ENCODE results near the gene CEACAM1. TPM values are rescaled to one million over a fixed set of nuclear protein-coding genes. Genes with fewer than 3 reads are reported as not detected.
A peak's percentile ranks its signal among the peaks of the same experiment; 100 is the strongest.

The CEACAM1 gene
- total RNA-seq, 5 donors from 2014 or later (not counting 1 experiment from before 2014, with no cell fraction given), result 2.4 to 10.8 (median 9.9) TPM

- no peaks in the 10 kb centered on the region for H3K36me3 ChIP-seq (ENCODE audit: control insufficient read depth in 2 of 2, extremely low read depth in 1 of 2, insufficient read depth in 1 of 2, low read length in 1 of 2)
- ChIA-PET POLR2A (no interaction called here), CTCF (no interaction called here)
- H3K9me3 Mint-ChIP-seq, result no peaks in the 10 kb centered on the region
- no peaks in the 10 kb centered on the region for H3K27me3 ChIP-seq (replicated peaks in 1 of 2; ENCODE audit: control insufficient read depth in 2 of 2, extremely low read depth in 1 of 2, insufficient read depth in 2 of 2, low read length in 1 of 2)
- H3K4me3 ChIP-seq (ENCODE audit: control insufficient read depth in 1 of 2, extremely low read depth in 1 of 2, low read length in 1 of 2), result no peak overlapping the region
- H3K36me3 Mint-ChIP-seq, result no peaks in the 10 kb centered on the region
- peaks cover 6 to 16% (median 7%) of the 10 kb centered on the region in 3 donors for H3K4me1 Mint-ChIP-seq
- H3K27ac Mint-ChIP-seq, result peak overlapping the region in 1 of 2 donors; percentile 48
- no peak for ATAC-seq (replicated peaks in 1 of 4)
- no peaks in the 10 kb centered on the region for H3K9me3 ChIP-seq
- no peaks in the 10 kb centered on the region for H3K4me1 ChIP-seq (ENCODE audit: control insufficient read depth in 1 of 2, extremely low read depth in 1 of 2, insufficient read depth in 2 of 2, low read length in 2 of 2)
- H3K27ac ChIP-seq (ENCODE audit: low read length), result no peak overlapping the region
- no peaks in the 10 kb centered on the region for H3K27me3 Mint-ChIP-seq
- DNase-seq, result no peak
- WGBS (ENCODE audit: insufficient coverage), result 100% methylated on average over 2 of the region's 3 CpGs
- no peak overlapping the region for H3K4me3 Mint-ChIP-seq
Measured at GRCh38 chr19:42497492-42498168, 30.7 kb downstream of the CEACAM1 start.

DNA sequence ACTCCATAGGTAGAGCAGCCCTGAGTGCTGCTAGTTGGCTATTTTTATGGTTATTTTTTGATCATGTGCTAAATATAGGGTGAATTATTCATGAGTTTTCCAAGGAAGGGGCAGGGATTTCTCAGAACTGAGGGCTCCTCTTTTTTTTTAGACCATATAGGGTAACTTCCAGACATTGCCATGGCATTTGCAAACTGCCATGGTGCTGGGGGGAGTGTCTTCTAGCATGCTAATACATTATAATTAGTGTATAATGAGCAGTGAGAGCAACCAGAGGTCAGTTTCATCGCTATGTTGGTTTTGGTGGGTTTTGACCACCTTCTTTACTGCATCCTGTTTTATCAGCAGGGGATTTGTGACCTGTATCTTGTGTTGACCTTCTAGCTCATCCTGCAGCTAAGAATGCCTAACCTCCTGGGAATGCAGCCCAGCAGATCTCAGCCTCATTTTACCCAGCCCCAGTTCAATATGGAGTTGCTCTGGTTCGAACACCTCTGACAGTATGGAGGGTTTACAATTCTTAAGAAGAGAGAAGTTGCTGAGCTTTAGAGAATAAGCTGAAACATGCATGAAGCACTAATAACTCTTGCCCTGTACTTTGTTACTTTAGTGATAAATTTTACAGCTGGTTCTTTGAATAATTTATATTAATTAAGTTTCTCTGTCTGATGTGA is 31.7 kb downstream of the CEACAM1 start:
- no CpG with 5 or more reads among the region's 2 CpGs for WGBS (ENCODE audit: insufficient coverage)
- H3K4me1 ChIP-seq (ENCODE audit: control insufficient read depth in 1 of 2, extremely low read depth in 1 of 2, insufficient read depth in 2 of 2, low read length in 2 of 2), result no peaks in the 10 kb centered on the region
- Mint-ChIP-seq H3K27ac (no peak overlapping the region), H3K36me3 (no peaks in the 10 kb centered on the region), H3K27me3 (no peaks in the 10 kb centered on the region), H3K4me1 (peaks cover under 1 to 11% (median 3%) of the 10 kb centered on the region in 3 donors), H3K4me3 (no peak overlapping the region), H3K9me3 (no peaks in the 10 kb centered on the region)
- H3K27ac ChIP-seq (ENCODE audit: low read length), result no peak overlapping the region
- ATAC-seq (replicated peaks in 1 of 4) (no peak), DNase-seq (no peak)
- ChIA-PET CTCF (interaction anchor here in 1 of 2 donors (0.6 kb wide), 1 partner anchor 95 kb away, joined by 6 read pairs; no protein-coding TSS in a partner anchor), POLR2A (no interaction called here)
- H3K36me3 ChIP-seq (ENCODE audit: control insufficient read depth in 2 of 2, extremely low read depth in 1 of 2, insufficient read depth in 1 of 2, low read length in 1 of 2), result no peaks in the 10 kb centered on the region
- H3K4me3 ChIP-seq (ENCODE audit: control insufficient read depth in 1 of 2, extremely low read depth in 1 of 2, low read length in 1 of 2), result no peak overlapping the region
- no peaks in the 10 kb centered on the region for H3K27me3 ChIP-seq (replicated peaks in 1 of 2; ENCODE audit: control insufficient read depth in 2 of 2, extremely low read depth in 1 of 2, insufficient read depth in 2 of 2, low read length in 1 of 2)
- no peaks in the 10 kb centered on the region for H3K9me3 ChIP-seq

- ChIA-PET CTCF (no interaction called here), POLR2A (no interaction called here)
- peaks cover 0 to 6% (median 2%) of the 10 kb centered on the region in 3 donors for H3K4me1 Mint-ChIP-seq
- WGBS (ENCODE audit: insufficient coverage), result 71% methylated on average over 1 of the region's 3 CpGs
- H3K27ac Mint-ChIP-seq, result no peak overlapping the region
- no peak for ATAC-seq (replicated peaks in 1 of 4)
- no peak for DNase-seq
- H3K36me3 ChIP-seq (ENCODE audit: control insufficient read depth in 2 of 2, extremely low read depth in 1 of 2, insufficient read depth in 1 of 2, low read length in 1 of 2), result no peaks in the 10 kb centered on the region
- H3K4me3 Mint-ChIP-seq, result no peak overlapping the region
- H3K27me3 Mint-ChIP-seq, result no peaks in the 10 kb centered on the region
- no peaks in the 10 kb centered on the region for H3K4me1 ChIP-seq (ENCODE audit: control insufficient read depth in 1 of 2, extremely low read depth in 1 of 2, insufficient read depth in 2 of 2, low read length in 2 of 2)
- no peaks in the 10 kb centered on the region for H3K27me3 ChIP-seq (replicated peaks in 1 of 2; ENCODE audit: control insufficient read depth in 2 of 2, extremely low read depth in 1 of 2, insufficient read depth in 2 of 2, low read length in 1 of 2)
- no peaks in the 10 kb centered on the region for H3K36me3 Mint-ChIP-seq
- H3K27ac ChIP-seq (ENCODE audit: low read length), result no peak overlapping the region
- no peak overlapping the region for H3K4me3 ChIP-seq (ENCODE audit: control insufficient read depth in 1 of 2, extremely low read depth in 1 of 2, low read length in 1 of 2)
- no peaks in the 10 kb centered on the region for H3K9me3 Mint-ChIP-seq
- H3K9me3 ChIP-seq, result no peaks in the 10 kb centered on the region
Measured at GRCh38 chr19:42495663-42496062, 32.6 kb downstream of the CEACAM1 start.

DNA sequence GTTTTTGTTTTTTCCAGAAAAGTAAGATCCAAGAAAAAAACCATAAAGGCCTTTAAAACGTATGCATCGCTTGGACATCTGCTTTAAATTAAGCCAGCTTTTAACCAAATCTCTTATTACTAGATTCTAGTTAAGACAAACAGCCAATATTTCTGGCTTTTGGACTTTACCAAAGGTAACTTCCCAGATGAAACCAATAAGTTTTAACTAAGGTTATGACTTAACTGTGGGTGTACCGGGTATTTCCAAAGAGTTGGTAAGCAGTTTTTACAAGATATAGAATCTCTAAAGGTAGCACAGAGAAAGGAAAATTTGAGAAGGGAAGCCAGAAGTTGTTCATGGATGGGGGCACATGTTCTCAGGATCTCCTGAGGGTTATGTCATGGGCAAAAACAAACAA is 34.0 kb downstream of the CEACAM1 start:
- no CpG with 5 or more reads among the region's 3 CpGs for WGBS (ENCODE audit: insufficient coverage)

GRCh38 chr19:42488783-42489521 is 39.3 kb downstream of the CEACAM1 start:
- no peaks in the 10 kb centered on the region for H3K9me3 Mint-ChIP-seq
- ChIA-PET POLR2A (no interaction called here), CTCF (interaction anchor here in 1 of 2 donors (0.7 kb wide), 1 partner anchor 387 kb away, joined by 5 read pairs; no protein-coding TSS in a partner anchor)
- peaks cover 0 to 8% (median 2%) of the 10 kb centered on the region in 3 donors for H3K4me1 Mint-ChIP-seq
- no peaks in the 10 kb centered on the region for H3K27me3 ChIP-seq (replicated peaks in 1 of 2; ENCODE audit: control insufficient read depth in 2 of 2, extremely low read depth in 1 of 2, insufficient read depth in 2 of 2, low read length in 1 of 2)
- H3K27ac ChIP-seq (ENCODE audit: low read length), result no peak overlapping the region
- no peaks in the 10 kb centered on the region for H3K4me1 ChIP-seq (ENCODE audit: control insufficient read depth in 1 of 2, extremely low read depth in 1 of 2, insufficient read depth in 2 of 2, low read length in 2 of 2)
- no peaks in the 10 kb centered on the region for H3K9me3 ChIP-seq
- ATAC-seq (replicated peaks in 1 of 4) (no peak), DNase-seq (no peak)
- no peak overlapping the region for H3K27ac Mint-ChIP-seq
- H3K4me3 Mint-ChIP-seq, result no peak overlapping the region
- H3K36me3 Mint-ChIP-seq, result peaks cover 3% of the 10 kb centered on the region
- no peaks in the 10 kb centered on the region for H3K27me3 Mint-ChIP-seq
- H3K4me3 ChIP-seq (ENCODE audit: control insufficient read depth in 1 of 2, extremely low read depth in 1 of 2, low read length in 1 of 2), result no peak overlapping the region
- 71% methylated on average over 1 of the region's 6 CpGs for WGBS (ENCODE audit: insufficient coverage)
- H3K36me3 ChIP-seq (ENCODE audit: control insufficient read depth in 2 of 2, extremely low read depth in 1 of 2, insufficient read depth in 1 of 2, low read length in 1 of 2), result no peaks in the 10 kb centered on the region

More for the DNA sequence above, 34.0 kb downstream of the CEACAM1 start:
- POLR2A ChIA-PET, result no interaction called here
- CTCF ChIA-PET, result no interaction called here
- Mint-ChIP-seq H3K27ac (no peak overlapping the region), H3K36me3 (no peaks in the 10 kb centered on the region), H3K27me3 (no peaks in the 10 kb centered on the region), H3K4me1 (peaks cover 0 to 6% (median 2%) of the 10 kb centered on the region in 3 donors), H3K4me3 (no peak overlapping the region), H3K9me3 (no peaks in the 10 kb centered on the region)
- ATAC-seq (replicated peaks in 1 of 4), result no peak
- Histone ChIP-seq H3K4me1 (ENCODE audit: control insufficient read depth in 1 of 2, extremely low read depth in 1 of 2, insufficient read depth in 2 of 2, low read length in 2 of 2) (no peaks in the 10 kb centered on the region), H3K9me3 (no peaks in the 10 kb centered on the region), H3K36me3 (ENCODE audit: control insufficient read depth in 2 of 2, extremely low read depth in 1 of 2, insufficient read depth in 1 of 2, low read length in 1 of 2) (no peaks in the 10 kb centered on the region), H3K4me3 (ENCODE audit: control insufficient read depth in 1 of 2, extremely low read depth in 1 of 2, low read length in 1 of 2) (no peak overlapping the region), H3K27ac (ENCODE audit: low read length) (no peak overlapping the region), H3K27me3 (replicated peaks in 1 of 2; ENCODE audit: control insufficient read depth in 2 of 2, extremely low read depth in 1 of 2, insufficient read depth in 2 of 2, low read length in 1 of 2) (no peaks in the 10 kb centered on the region)
- DNase-seq, result no peak

DNA sequence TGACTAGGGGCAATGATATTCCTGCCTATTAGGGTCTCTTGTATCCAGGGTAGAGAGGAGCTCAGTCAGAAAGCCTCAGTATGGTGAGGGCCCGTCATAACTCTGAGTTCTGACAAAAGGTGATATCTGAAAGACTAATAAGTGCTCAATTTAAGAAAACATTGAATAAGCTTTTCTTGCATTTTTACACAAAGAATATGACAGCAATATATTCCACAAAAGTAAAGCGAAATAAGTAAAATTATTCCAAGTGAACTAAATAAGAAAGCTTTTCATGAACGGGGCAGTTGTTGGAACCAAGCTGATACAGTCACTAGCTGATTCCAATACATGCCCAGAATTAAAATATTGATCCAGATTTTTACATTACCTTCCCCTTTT is 40.5 kb downstream of the CEACAM1 start:
- no CpG with 5 or more reads among the region's 3 CpGs for WGBS (ENCODE audit: insufficient coverage)
- Histone ChIP-seq H3K4me3 (ENCODE audit: control insufficient read depth in 1 of 2, extremely low read depth in 1 of 2, low read length in 1 of 2) (no peak overlapping the region), H3K9me3 (no peaks in the 10 kb centered on the region), H3K27me3 (replicated peaks in 1 of 2; ENCODE audit: control insufficient read depth in 2 of 2, extremely low read depth in 1 of 2, insufficient read depth in 2 of 2, low read length in 1 of 2) (no peaks in the 10 kb centered on the region), H3K27ac (ENCODE audit: low read length) (no peak overlapping the region), H3K36me3 (ENCODE audit: control insufficient read depth in 2 of 2, extremely low read depth in 1 of 2, insufficient read depth in 1 of 2, low read length in 1 of 2) (no peaks in the 10 kb centered on the region), H3K4me1 (ENCODE audit: control insufficient read depth in 1 of 2, extremely low read depth in 1 of 2, insufficient read depth in 2 of 2, low read length in 2 of 2) (no peaks in the 10 kb centered on the region)
- Mint-ChIP-seq H3K9me3 (no peaks in the 10 kb centered on the region), H3K27ac (no peak overlapping the region), H3K36me3 (peaks cover 3% of the 10 kb centered on the region), H3K27me3 (no peaks in the 10 kb centered on the region), H3K4me1 (peaks cover 0 to 10% (median 4%) of the 10 kb centered on the region in 3 donors), H3K4me3 (no peak overlapping the region)
- ATAC-seq (replicated peaks in 1 of 4) (no peak), DNase-seq (no peak)
- CTCF ChIA-PET, result no interaction called here
- POLR2A ChIA-PET, result no interaction called here
